Cardiac muscle cell (in vitro differentiated cells and primary cell): ENCODE measurements around the gene SLC35F5. TPM values are rescaled to one million over a fixed set of nuclear protein-coding genes. Genes with fewer than 3 reads are reported as not detected.
"Not testable (repeated sequence)": the region's sequence is repeated elsewhere in the genome, so short reads cannot be mapped to it uniquely, and the experiment has no call there.

Experiments used
- DNase-seq, 2 donors: peaks; one replicate each; pipeline versions ENCODE4 v3.0.0 to v3.0.0-alpha.2; 2010 to 2017; ENCODE audit warnings: low read depth in 1 of 2, low spot score in 1 of 2
- H3K27ac ChIP-seq: fragments of 200-600 bp; sonication (generic); 2 replicates; pipeline ENCODE4 v1.5.1; 2016
- H3K27me3 ChIP-seq: fragments of 200-600 bp; sonication (generic); 2 replicates; pipeline ENCODE4 v1.6.0; 2016; ENCODE audit warnings: control low read depth
- H3K36me3 ChIP-seq: fragments of 200-600 bp; sonication (generic); 2 replicates; pipeline ENCODE4 v1.5.1; 2016; ENCODE audit warnings: control low read depth
- H3K4me1 ChIP-seq: fragments of 200-600 bp; sonication (generic); 2 replicates; pipeline ENCODE4 v1.8.1; 2017; ENCODE audit warnings: low read depth, mild to moderate bottlenecking, mixed run types
- H3K4me3 ChIP-seq: fragments of 200-600 bp; sonication (generic); 2 replicates; pipeline ENCODE4 v1.5.1; 2016; ENCODE audit warnings: mild to moderate bottlenecking
- H3K9me3 ChIP-seq: fragments of 200-600 bp; sonication (generic); 2 replicates; pipeline ENCODE4 v1.5.1; 2017; ENCODE audit warnings: low read depth, mild to moderate bottlenecking, control low read depth
- polyA plus RNA-seq: library from polyadenylated mRNA; unstranded; fragments of >200 nt; fragmentation: Nextera tagmentation; extraction: Ambion mirVana; gene quantifications from 2 replicates; pipeline ENCODE4 v1.2.1, GENCODE V29; 2016
- total RNA-seq: library from RNA; depleted of rRNA; stranded (reverse); fragments of >200 nt; gene quantifications from 2 replicates; pipeline ENCODE4 v1.2.3, GENCODE V29; 2016
- TF ChIP-seq, protein P1 (sequence below): IDR thresholded peaks from 2 replicates; pipeline ENCODE4 v1.5.1; 2012; ENCODE audit warnings: low read depth, mild to moderate bottlenecking, low read length

The SLC35F5 gene
- total and polyA plus RNA-seq, 2 experiments from 2014 or later, result 27.6 to 48.4 TPM

- Histone ChIP-seq H3K27ac (no peak overlapping the region), H3K36me3 (peaks cover 15% of the 10 kb centered on the region), H3K27me3 (no peaks in the 10 kb centered on the region), H3K9me3 (no peaks in the 10 kb centered on the region), H3K4me3 (no peak overlapping the region), H3K4me1 (no peaks in the 10 kb centered on the region)
- TF ChIP-seq, protein P1, sequence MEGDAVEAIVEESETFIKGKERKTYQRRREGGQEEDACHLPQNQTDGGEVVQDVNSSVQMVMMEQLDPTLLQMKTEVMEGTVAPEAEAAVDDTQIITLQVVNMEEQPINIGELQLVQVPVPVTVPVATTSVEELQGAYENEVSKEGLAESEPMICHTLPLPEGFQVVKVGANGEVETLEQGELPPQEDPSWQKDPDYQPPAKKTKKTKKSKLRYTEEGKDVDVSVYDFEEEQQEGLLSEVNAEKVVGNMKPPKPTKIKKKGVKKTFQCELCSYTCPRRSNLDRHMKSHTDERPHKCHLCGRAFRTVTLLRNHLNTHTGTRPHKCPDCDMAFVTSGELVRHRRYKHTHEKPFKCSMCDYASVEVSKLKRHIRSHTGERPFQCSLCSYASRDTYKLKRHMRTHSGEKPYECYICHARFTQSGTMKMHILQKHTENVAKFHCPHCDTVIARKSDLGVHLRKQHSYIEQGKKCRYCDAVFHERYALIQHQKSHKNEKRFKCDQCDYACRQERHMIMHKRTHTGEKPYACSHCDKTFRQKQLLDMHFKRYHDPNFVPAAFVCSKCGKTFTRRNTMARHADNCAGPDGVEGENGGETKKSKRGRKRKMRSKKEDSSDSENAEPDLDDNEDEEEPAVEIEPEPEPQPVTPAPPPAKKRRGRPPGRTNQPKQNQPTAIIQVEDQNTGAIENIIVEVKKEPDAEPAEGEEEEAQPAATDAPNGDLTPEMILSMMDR, result no peak
- no peak for DNase-seq
Measured at GRCh38 chr2:113709022-113709421, 47.4 kb downstream of the SLC35F5 start.

GRCh38 chr2:113707106-113707505, 49.3 kb downstream of the SLC35F5 start:
- TF ChIP-seq, protein P1, result no peak
- Histone ChIP-seq H3K4me3 (no peak overlapping the region), H3K36me3 (peaks cover 8% of the 10 kb centered on the region), H3K27me3 (no peaks in the 10 kb centered on the region), H3K4me1 (no peaks in the 10 kb centered on the region), H3K9me3 (no peaks in the 10 kb centered on the region), H3K27ac (no peak overlapping the region)
- peak in 1 of 2 donors; percentile 29 for DNase-seq

DNA sequence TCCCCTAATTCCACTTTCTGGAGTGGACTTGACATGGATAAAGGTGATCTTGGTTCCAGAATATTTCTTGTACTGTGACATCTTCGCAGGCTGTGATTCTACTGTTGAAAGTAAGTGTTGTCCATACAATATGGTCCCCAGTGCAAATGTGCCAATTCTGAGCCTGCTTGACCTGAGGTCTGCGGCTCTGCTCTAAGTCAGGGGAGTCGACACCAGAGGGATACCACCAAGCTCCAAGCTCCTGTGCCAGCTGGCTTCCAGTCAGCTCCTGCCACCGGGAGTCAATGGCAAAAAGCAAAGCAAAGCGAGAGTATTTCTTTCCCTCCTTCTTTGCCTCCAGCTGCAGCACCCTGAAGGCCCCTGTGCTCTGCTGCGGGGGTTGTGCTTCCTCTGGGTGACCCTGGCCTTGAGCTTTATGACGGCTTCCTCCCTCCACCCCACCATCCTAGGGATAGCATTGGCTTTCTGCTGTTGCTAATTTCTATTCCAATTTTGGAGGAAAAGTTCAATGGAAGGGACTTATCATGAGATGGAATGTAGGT, 50.4 kb downstream of the SLC35F5 start:
- Histone ChIP-seq H3K36me3 (no peaks in the 10 kb centered on the region), H3K9me3 (no peaks in the 10 kb centered on the region), H3K27me3 (no peaks in the 10 kb centered on the region), H3K4me1 (no peaks in the 10 kb centered on the region), H3K4me3 (no peak overlapping the region), H3K27ac (peak overlapping the region; percentile 66)
- no peak for DNase-seq
- TF ChIP-seq, protein P1, result no peak

GRCh38 chr2:113704300-113704993, 52.0 kb downstream of the SLC35F5 start:
- not testable (repeated sequence) for H3K4me1 ChIP-seq, H3K27ac ChIP-seq, H3K36me3 ChIP-seq, H3K4me3 ChIP-seq, DNase-seq, H3K9me3 ChIP-seq, H3K27me3 ChIP-seq

DNA sequence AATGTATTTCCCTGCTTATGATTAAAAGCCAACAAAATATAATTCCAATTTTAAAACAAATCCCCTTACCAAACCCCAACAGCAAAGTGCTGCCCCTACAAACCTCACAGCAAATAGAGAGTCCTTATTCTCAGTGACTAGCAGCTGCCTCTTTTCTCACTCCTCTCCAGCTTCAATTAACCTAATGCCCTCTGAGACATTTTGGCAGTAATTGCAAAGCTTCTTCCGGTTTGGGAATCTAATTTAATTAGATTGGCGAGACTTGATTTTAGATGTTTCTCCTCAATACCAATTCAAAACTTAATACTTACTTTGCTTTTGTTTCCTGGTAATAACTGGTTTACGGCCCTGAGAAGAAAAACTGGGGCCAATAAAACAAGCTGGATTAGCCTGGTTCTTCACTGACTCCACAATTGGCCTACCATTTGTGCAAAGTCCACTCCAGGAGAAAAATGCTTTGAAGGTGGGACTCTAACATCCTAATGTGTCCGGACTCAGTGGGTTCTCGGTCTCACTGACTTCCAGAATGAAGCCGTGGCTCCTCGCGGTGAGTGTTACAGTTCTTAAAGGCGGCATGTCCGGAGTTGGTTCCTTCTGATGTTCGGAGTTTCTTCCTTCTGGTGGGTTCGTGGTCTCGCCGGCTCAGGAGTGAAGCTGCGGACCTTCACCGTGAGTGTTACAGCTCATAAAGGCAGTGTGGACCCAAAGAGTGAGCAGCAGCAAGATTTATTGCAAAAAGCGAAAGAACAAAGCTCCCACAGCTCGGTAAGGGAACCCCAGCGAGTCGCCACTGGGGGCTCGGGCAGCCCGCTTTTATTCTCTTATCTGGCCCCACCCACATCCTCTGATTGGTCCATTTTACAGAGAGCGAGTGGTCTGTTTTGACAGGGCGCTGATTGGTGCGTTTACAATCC, 52.8 kb downstream of the SLC35F5 start:
- H3K4me1 ChIP-seq, result no peaks in the 10 kb centered on the region
- no peak overlapping the region for H3K27ac ChIP-seq
- DNase-seq, result no peak
- H3K27me3 ChIP-seq, result no peaks in the 10 kb centered on the region
- no peaks in the 10 kb centered on the region for H3K36me3 ChIP-seq
- TF ChIP-seq, protein P1, result no peak
- no peaks in the 10 kb centered on the region for H3K9me3 ChIP-seq
- no peak overlapping the region for H3K4me3 ChIP-seq
